Astrocyte (in vitro differentiated cells and primary cell): ENCODE measurements around the gene GRM7. TPM values are rescaled to one million over a fixed set of nuclear protein-coding genes. Genes with fewer than 3 reads are reported as not detected.
A peak's percentile ranks its signal among the peaks of the same experiment; 100 is the strongest.

ENCODE experiments used
- DNase-seq: peaks from one replicate; pipeline ENCODE4 v3.0.0-alpha.2; 2010; ENCODE audit warnings: low read depth
- FAIRE-seq: peaks from 2 replicates; lab custom pipeline; 2011; peaks lifted over from hg19 to GRCh38; lab: Jason Lieb, UNC
- H2AFZ ChIP-seq: 2 replicates; pipeline ENCODE4 v1.6.0; 2012; ENCODE audit warnings: low read depth, low read length, inconsistent platforms
- H3K27ac ChIP-seq: 2 replicates; pipeline ENCODE4 v1.5.1; 2011; ENCODE audit warnings: low read depth, low read length, inconsistent platforms
- H3K27me3 ChIP-seq: 2 replicates; pipeline ENCODE4 v1.6.0; 2011; ENCODE audit warnings: low read length, inconsistent platforms; ENCODE audit not compliant: insufficient read depth
- H3K36me3 ChIP-seq: 2 replicates; pipeline ENCODE4 v1.5.1; 2011; ENCODE audit warnings: low read length, inconsistent platforms; ENCODE audit not compliant: insufficient read depth
- H3K4me1 ChIP-seq: 2 replicates; pipeline ENCODE4 v1.5.1; 2011; ENCODE audit warnings: low read length, inconsistent platforms; ENCODE audit not compliant: insufficient read depth
- H3K4me2 ChIP-seq: 2 replicates; pipeline ENCODE4 v1.6.0; 2012; ENCODE audit warnings: low read length, inconsistent platforms
- H3K4me3 ChIP-seq: 2 replicates; pipeline ENCODE4 v1.5.1; 2011; ENCODE audit warnings: low read depth, mild to moderate bottlenecking, low read length, inconsistent platforms; ENCODE audit not compliant: insufficient read depth
- H3K79me2 ChIP-seq: 2 replicates; pipeline ENCODE4 v1.6.0; 2012; ENCODE audit warnings: mild to moderate bottlenecking, low read length, inconsistent platforms; ENCODE audit not compliant: insufficient read depth
- H3K9ac ChIP-seq: 2 replicates; pipeline ENCODE4 v1.6.0; 2012; ENCODE audit warnings: mild to moderate bottlenecking, low read length, inconsistent platforms
- H3K9me3 ChIP-seq: 2 replicates; pipeline ENCODE4 v1.5.1; 2012; ENCODE audit warnings: low read depth, mild to moderate bottlenecking, low read length, inconsistent platforms; ENCODE audit not compliant: insufficient read depth
- H4K20me1 ChIP-seq: 2 replicates; pipeline ENCODE4 v1.6.0; 2012; ENCODE audit warnings: low read length, inconsistent platforms; ENCODE audit not compliant: insufficient read depth
- H3K27ac Mint-ChIP-seq: one replicate; pipeline ENCODE4 v1.8.0; 2021; ENCODE audit warnings: mild to moderate bottlenecking, mixed read lengths; ENCODE audit not compliant: unreplicated experiment
- H3K27me3 Mint-ChIP-seq: one replicate; pipeline ENCODE4 v1.8.0; 2021; ENCODE audit warnings: low read depth, mixed read lengths; ENCODE audit not compliant: unreplicated experiment
- H3K36me3 Mint-ChIP-seq: one replicate; pipeline ENCODE4 v1.8.0; 2021; ENCODE audit warnings: low read depth, mixed read lengths; ENCODE audit not compliant: unreplicated experiment
- H3K4me1 Mint-ChIP-seq: one replicate; pipeline ENCODE4 v1.8.0; 2021; ENCODE audit warnings: low read depth, mixed read lengths; ENCODE audit not compliant: unreplicated experiment
- H3K4me3 Mint-ChIP-seq: one replicate; pipeline ENCODE4 v1.8.0; 2021; ENCODE audit warnings: mild to moderate bottlenecking, moderate library complexity, mixed read lengths; ENCODE audit not compliant: unreplicated experiment
- H3K9me3 Mint-ChIP-seq: one replicate; pipeline ENCODE4 v1.8.0; 2021; ENCODE audit warnings: mild to moderate bottlenecking, mixed read lengths; ENCODE audit not compliant: unreplicated experiment
- EZH2 ChIP-seq: IDR thresholded peaks from 2 replicates; pipeline ENCODE4 v1.6.1; 2012; ENCODE audit warnings: mild to moderate bottlenecking, low read length, inconsistent platforms; ENCODE audit not compliant: insufficient read depth
- total RNA-seq: library from RNA; stranded (reverse); gene quantifications from 2 replicates; pipeline ENCODE4 v1.2.1, GENCODE V29; 2021
- TF ChIP-seq, protein P1 (sequence below): IDR thresholded peaks from 2 replicates; pipeline ENCODE4 v1.5.1; 2011; ENCODE audit warnings: low read depth, mild to moderate bottlenecking, inconsistent platforms, low read length, moderate library complexity; ENCODE audit not compliant: insufficient read depth

Gene GRM7
- total RNA-seq, 1 donor from 2014 or later: not detected

DNA sequence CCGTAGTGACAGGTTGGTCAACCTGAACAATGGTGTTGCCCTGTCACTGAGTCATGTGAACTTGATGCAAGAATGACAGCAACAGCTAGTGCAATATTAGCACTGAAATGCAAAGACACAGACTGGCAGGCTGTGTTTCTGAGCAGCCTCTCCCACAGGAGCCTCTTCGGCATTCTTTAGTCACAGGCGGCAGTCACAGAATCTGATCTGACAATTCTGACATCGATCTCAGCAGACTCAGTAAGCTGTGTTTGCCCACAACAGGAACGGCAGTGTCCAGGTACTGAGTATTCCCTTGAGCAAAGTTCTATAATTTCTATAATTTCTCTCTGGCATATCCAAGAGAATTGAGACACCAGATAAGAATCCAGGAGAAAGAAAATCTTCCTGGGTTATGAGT lies 776.8 kb downstream of the GRM7 start:
- Mint-ChIP-seq H3K27me3 (no peaks in the 10 kb centered on the region), H3K27ac (no peak overlapping the region), H3K9me3 (peaks cover 2% of the 10 kb centered on the region), H3K36me3 (no peaks in the 10 kb centered on the region), H3K4me1 (peaks cover 7% of the 10 kb centered on the region), H3K4me3 (no peak overlapping the region)
- FAIRE-seq (no peak), DNase-seq (no peak)
- no peaks in the 10 kb centered on the region for H4K20me1 ChIP-seq
- H3K36me3 ChIP-seq: no peaks in the 10 kb centered on the region
- H3K4me2 ChIP-seq: no peak overlapping the region
- H3K79me2 ChIP-seq: no peaks in the 10 kb centered on the region
- H3K27me3 ChIP-seq: no peaks in the 10 kb centered on the region
- no peaks in the 10 kb centered on the region for H3K9me3 ChIP-seq
- H2AFZ ChIP-seq: no peak overlapping the region
- H3K4me3 ChIP-seq: no peak overlapping the region
- H3K27ac ChIP-seq: no peak overlapping the region
- H3K9ac ChIP-seq: no peak overlapping the region
- no peak for TF ChIP-seq EZH2
- TF ChIP-seq, protein P1, sequence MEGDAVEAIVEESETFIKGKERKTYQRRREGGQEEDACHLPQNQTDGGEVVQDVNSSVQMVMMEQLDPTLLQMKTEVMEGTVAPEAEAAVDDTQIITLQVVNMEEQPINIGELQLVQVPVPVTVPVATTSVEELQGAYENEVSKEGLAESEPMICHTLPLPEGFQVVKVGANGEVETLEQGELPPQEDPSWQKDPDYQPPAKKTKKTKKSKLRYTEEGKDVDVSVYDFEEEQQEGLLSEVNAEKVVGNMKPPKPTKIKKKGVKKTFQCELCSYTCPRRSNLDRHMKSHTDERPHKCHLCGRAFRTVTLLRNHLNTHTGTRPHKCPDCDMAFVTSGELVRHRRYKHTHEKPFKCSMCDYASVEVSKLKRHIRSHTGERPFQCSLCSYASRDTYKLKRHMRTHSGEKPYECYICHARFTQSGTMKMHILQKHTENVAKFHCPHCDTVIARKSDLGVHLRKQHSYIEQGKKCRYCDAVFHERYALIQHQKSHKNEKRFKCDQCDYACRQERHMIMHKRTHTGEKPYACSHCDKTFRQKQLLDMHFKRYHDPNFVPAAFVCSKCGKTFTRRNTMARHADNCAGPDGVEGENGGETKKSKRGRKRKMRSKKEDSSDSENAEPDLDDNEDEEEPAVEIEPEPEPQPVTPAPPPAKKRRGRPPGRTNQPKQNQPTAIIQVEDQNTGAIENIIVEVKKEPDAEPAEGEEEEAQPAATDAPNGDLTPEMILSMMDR: no peak
- no peaks in the 10 kb centered on the region for H3K4me1 ChIP-seq

DNA sequence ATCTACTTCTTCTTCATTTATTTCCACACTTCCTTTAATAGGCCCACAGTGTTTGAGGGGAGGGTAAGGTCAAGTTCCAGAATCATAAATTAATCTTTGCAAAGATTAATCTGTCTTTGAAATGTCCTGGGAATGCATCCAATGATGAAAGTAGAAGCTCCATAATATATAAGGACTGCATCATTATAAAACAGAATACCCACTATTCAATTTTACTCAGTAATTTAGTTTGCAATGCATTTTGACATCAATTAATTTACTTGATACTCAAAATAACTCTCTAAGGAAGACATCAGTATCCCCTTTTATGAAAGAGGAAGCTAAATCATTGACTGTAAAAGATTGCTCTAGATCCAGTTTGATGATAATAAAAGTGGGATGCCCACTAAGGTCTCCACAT lies 777.2 kb downstream of the GRM7 start:
- no peak for FAIRE-seq

DNA sequence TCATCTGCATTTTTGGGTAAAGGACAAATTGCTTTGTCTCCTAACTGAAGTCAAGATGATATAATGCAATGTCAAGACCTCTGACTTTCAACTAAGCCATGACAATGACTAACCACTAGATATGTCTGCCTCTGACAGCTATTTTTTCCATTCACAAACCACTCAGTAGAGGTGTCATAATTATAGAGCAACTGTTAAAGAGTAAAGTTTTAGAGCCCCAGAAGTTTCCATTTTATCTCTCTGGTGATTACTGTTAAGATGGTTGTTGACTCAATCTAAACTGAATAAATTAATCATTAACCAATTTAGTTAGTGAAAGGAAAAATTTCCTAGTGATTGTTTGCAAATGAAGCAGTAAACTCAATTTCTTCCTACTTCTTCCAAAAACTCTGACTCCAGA lies 779.9 kb downstream of the GRM7 start:
- no peak overlapping the region for H3K9ac ChIP-seq
- no peaks in the 10 kb centered on the region for H3K27me3 ChIP-seq
- Mint-ChIP-seq H3K4me3 (no peak overlapping the region), H3K27me3 (no peaks in the 10 kb centered on the region), H3K36me3 (no peaks in the 10 kb centered on the region), H3K27ac (no peak overlapping the region), H3K4me1 (peaks cover 7% of the 10 kb centered on the region), H3K9me3 (peaks cover 3% of the 10 kb centered on the region)
- no peaks in the 10 kb centered on the region for H4K20me1 ChIP-seq
- H3K4me1 ChIP-seq: no peaks in the 10 kb centered on the region
- H3K4me2 ChIP-seq: no peak overlapping the region
- H3K27ac ChIP-seq: no peak overlapping the region
- no peak overlapping the region for H2AFZ ChIP-seq
- H3K79me2 ChIP-seq: no peaks in the 10 kb centered on the region
- H3K4me3 ChIP-seq: no peak overlapping the region
- TF ChIP-seq EZH2: no peak
- TF ChIP-seq, protein P1: no peak
- H3K36me3 ChIP-seq: no peaks in the 10 kb centered on the region
- H3K9me3 ChIP-seq: no peaks in the 10 kb centered on the region
- DNase-seq (peak; percentile 16), FAIRE-seq (no peak)

More for the DNA sequence above, 777.2 kb downstream of the GRM7 start:
- H3K27ac ChIP-seq: no peak overlapping the region
- H3K27me3 ChIP-seq: no peaks in the 10 kb centered on the region
- no peaks in the 10 kb centered on the region for H3K9me3 ChIP-seq
- H3K4me2 ChIP-seq: no peak overlapping the region
- H3K4me3 ChIP-seq: no peak overlapping the region
- Mint-ChIP-seq H3K27me3 (no peaks in the 10 kb centered on the region), H3K27ac (no peak overlapping the region), H3K36me3 (no peaks in the 10 kb centered on the region), H3K9me3 (peaks cover 2% of the 10 kb centered on the region), H3K4me1 (peaks cover 7% of the 10 kb centered on the region), H3K4me3 (no peak overlapping the region)
- H3K36me3 ChIP-seq: no peaks in the 10 kb centered on the region
- TF ChIP-seq EZH2: no peak
- TF ChIP-seq, protein P1: no peak
- H3K4me1 ChIP-seq: no peaks in the 10 kb centered on the region
- peak; percentile 17 for DNase-seq
- H2AFZ ChIP-seq: no peak overlapping the region
- H3K79me2 ChIP-seq: no peaks in the 10 kb centered on the region
- H3K9ac ChIP-seq: no peak overlapping the region
- H4K20me1 ChIP-seq: no peaks in the 10 kb centered on the region
